Renal pelvis (tissue), 4 donors: ENCODE data around the gene TP53I3. TPM values are rescaled to one million over a fixed set of nuclear protein-coding genes. Genes with fewer than 3 reads are reported as not detected.
"Not testable (repeated sequence)": the region's sequence is repeated elsewhere in the genome, so short reads cannot be mapped to it uniquely, and the experiment has no call there.

Experiments used
- DNase-seq: peaks from one replicate; pipeline ENCODE4 v3.0.0-alpha.2; 2013
- polyA plus RNA-seq, 3 donors: library from polyadenylated mRNA; unstranded; fragments of 120-200 nt; gene quantifications; one replicate each; pipeline ENCODE4 v1.2.1, GENCODE V29; 2013; ENCODE audit not compliant: insufficient read length in 3 of 3

Gene TP53I3
- polyA plus RNA-seq, 3 donors: 45.1 to 56.5 (median 53.5) TPM

DNA sequence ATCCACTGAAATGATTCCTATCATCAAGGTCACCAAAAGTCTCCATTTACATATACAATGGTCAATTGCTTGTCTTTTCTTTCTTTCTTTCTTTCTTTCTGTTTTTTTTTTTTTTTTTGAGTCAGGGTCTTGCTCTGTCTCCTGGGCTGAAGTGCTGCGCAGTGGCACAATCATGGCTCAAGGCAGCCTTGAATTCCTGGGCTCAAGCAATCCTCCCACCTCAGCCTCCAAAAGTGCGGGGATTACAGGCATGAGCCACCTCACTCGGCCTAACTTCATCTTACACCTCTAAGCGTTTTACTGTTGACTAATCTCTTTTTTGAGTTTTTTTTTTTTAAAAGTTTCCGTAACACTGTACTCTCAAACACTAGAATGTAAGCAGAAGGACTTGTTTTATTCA, 9.4 kb downstream of the TP53I3 start:
- no peak for DNase-seq

DNA sequence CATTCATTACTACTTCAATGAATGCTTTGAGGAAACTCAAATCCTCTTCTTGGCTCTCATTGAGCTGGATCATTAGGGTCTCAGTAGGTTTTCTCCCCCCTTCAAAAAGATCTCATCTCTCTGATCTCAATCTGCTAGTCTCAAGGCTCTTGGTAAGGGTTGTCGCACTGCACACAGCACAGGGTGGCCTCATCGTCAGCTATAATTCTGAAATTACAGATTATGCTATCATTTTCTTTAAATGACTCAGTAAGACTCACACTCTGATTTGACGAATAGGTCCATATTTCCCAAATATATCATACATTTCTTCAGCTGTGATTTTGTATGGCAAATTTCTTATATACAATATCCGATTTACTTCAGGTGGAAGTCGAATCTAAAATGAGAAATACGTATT, 10.8 kb downstream of the TP53I3 start:
- DNase-seq: no peak

DNA sequence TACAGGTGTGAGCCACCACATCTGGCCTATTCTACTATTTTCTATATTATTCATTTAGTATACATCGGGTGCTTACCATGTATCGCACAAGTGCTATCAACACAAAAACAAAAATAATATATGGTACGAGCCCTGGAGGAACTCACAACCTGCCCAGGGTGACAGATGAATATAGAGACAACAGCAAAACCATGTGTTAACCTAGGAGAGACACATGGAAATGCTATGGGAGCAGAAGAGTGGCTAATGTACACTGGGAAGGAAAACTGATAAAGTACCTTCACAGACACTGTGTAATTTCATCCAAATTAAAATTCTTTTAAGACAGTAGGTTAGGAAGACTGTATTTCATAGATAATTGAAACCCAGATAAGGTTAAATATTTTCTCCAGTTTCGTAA, 12.4 kb downstream of the TP53I3 start:
- DNase-seq: no peak

DNA sequence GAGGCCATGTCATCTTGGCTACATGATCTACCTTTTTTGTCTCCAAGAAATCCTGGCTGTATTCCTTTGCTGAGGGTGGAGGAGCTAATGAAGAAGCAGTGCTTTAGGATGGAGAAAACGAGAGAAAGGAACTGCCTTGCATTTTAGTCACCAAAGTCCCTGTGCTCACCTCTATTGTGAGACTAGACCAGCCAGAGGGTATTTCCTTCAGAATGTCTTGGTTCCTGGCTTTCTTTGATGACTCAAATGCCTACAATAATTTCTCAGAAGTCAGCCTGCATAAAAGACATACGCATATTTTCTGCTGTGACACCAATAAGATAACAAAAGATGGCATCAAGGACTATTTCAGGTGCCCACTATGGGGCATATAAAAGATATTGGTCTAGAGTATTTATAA, 19.3 kb downstream of the TP53I3 start:
- DNase-seq: no peak

DNA sequence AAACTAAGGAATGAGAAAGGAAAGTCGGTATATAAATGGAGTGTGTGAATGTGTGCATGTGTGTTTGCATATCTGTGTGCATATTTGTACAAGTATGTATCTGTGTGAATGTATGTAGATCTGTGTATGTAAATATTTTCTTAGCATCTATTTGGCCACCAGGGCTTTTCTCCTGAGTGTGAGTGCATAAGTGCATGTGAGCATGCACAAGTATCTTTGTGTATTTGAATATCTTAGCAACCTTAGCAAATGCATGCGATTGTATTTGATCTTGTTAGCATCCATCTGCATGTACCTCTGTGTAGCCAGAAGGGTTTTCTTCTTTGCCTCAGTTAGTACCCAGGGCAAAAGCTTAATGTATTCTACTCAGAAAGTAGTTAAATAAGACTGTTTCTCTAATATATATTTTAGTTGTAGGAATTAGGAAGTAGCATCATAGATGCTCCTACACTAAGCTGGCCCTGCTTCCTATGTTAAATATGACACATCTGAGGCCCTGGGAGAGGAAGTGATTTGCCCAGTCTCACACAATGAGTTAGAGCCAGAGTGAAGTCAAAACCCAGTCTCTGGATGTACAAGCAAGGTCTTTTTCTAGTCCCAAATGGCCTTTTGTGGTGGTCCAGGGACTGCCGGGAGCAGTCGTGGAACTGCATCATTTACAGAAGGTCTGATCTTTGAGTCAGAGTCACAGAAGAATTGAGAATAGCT, 25.9 kb downstream of the TP53I3 start:
- DNase-seq: no peak

DNA sequence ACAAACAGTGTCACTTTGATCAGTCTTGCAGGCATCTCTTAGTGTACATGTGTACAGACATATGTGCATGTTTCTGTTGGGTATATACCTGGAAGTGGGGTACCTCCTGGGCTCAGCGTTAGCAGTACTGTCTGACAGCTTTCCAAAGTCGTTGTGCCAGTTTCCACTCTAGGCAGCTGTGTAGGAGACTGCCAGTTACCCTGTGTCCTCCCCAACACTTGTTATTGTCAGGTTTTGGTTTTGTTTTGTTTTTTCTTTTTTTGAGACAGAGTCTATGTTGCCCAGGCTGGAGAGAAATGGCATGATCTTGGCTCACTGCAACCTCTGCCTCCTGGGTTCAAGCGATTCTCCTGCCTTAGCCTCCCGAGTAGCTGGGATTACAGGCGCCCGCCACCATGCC, 28.9 kb downstream of the TP53I3 start:
- no peak for DNase-seq

DNA sequence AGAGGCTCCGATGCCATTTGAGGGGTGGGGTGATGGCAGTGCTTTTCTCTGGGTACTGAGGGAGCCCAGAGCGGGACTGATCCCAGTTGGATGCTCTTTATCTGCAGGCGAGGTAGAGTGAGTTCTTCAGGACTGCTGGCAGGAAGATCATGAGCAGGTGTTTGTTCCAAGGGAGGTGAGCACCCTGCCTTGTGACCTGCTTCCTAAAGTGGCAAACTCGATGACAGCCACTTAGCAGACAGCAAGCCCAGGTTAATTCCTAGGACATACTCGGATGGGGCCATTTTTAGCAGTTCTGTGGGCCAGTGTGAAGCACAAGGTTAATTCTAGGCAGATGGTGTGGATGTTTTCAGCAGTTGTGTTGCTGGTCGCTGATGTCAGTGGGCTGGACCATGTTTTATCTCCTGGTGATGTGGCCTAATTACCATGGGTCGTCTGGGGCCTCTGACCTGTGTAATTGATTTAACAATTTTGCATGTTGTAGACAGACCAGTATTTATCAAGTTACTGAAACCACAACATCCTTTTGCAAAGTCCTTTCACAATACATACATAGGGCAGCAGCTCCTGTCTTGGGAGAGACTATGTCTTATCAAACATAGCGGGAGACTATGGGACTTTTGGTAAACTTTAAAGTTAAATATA, 30.1 kb downstream of the TP53I3 start:
- no peak for DNase-seq

DNA sequence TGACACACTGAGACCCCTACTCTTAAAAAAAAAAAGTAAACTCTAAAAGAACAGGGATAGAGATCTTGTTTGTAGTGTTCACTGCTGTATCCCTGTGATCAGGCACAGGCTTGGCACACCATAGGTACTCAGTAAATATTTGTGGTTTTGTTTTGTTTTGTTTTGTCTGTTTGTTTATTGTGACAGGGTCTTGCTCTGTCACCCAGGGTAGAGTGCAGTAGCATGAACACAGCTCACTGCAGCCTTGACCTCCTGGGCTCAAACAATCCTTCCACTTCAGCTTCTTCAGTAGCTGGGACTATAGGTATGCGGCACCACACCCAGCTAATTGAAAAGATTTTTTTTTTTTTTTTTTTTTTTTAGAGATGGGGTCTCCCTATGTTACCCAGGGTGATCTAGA, 31.7 kb downstream of the TP53I3 start:
- no peak for DNase-seq

DNA sequence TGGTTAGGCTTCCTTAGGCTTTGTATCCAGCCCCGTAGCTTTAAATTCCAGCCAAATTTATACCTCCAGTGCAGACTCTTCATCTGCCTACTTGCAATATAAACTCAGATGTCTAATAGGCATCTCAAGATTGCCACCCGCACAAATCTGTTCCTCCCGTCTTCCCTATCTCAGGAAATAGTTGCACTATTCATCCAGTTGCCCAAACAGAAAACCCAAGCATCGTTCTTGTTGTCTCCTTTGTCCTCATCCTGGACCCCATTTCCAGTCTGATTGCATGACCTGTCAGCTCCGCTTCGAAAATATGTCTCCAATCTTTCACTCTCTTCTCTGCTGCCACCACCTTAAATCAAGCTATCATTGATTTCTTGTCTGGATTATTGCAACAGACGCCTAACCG, 32.8 kb downstream of the TP53I3 start:
- no peak for DNase-seq

DNA sequence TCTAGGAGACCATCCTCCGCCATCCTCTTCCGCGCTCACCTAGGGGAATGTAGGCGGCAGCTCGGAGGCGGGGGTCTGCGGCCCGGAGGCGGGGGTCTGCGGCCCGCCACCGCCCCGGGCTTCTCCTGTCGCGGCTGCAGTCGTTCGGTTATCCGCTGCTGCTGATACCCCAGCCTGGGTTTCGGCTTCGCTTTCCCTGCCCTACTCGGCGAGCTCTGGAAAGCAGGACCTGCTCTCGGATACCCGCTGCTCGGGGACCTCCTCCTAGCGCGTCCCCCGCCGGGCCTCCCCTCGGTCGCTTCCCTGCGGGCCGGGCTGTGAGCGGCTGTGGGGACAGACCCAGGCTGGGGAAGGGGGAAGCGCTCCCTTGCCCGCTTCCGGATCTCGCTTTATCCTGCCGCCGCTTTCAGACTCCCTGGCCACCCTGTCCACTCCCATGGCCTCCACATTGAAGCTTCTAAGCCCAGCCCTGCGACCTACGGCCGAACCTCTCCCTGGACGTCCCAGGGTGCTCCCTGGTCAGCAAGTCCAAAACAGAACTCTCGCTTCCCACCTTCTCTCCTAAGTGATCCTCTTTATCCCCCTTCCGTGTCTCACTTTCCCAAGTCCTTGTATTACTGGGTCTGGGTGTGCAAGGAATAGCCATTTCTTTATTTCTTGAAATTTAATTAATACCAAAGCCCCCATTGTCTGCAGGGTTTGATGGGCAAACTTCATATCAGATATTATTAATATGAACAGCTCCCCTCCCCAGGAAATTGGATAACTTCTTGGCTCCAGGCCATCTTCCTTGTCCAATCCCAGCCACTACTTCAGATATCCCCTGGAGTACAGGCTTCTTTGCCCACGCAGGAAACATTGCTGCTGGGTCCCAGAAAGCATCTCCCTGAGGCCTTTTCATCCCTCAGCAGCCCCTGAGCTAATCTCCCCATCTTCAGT, 34.3 kb downstream of the TP53I3 start:
- DNase-seq: no peak

DNA sequence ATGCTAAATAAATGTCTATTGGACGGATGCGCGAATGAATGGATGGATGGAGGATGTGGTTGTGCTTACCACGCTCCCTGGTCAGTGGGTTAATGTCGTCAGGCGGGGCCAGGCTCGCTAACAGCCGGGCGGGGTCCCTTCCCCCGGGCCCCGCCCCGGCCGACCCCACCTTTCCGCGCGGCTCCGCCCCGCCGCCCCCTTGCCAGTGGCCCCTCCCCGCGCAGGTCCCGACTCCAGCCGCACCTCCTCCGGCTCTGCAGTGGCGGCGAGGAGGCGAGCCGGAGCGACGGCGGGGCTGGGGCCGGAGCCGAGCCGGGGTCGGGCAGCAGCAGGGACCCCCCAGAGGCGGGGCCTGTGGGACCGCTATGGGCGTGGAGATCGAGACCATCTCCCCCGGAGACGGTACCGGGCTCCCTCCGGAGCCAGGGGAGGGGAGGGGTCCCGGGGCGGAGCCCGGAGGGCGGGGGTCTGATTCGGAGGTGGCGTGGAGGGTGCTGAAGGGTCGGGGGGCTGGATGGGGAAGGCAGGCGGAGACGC, 35.1 kb downstream of the TP53I3 start, which contains the start of gene FKBP1B:
Gene FKBP1B, plus strand, starts transcription at position 257 of the 537 bp plus-strand sequence. Its CDS starts 109 bp downstream, at position 366.
- DNase-seq: peak; percentile 56

DNA sequence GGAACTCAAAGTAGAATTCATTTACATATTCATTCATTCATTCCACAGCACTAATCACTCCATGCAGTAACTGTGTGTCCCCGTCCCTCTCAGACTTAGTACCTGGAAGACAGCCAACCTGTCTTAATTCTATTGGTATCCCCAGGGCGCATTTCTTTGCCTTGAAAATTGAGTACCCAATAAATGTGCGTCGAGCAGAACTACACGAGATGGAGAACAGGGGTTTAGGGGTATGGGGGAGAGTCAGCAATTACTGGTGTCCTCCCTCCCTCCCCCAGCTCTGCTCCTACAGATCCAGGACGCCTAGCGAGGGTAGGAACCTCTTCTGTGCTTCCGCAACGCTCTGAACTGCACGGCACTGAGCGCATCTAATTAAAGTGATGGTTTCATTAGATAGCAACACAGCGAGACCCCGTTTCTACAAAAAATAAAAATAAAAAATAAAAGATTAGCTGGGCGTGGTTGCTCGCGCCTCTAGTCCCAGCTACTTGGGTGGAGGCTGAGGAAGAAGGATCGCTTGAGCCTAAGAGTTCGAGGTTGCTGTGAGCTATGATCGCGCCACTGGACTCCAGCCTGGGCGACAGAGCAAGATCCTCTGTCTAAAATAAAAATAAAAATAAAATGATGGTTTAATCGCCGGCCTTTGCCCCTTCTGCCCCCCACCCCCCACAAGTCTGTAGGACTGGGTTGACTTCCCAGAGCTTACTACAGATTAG, 35.7 kb downstream of the TP53I3 start:
- DNase-seq: no peak

DNA sequence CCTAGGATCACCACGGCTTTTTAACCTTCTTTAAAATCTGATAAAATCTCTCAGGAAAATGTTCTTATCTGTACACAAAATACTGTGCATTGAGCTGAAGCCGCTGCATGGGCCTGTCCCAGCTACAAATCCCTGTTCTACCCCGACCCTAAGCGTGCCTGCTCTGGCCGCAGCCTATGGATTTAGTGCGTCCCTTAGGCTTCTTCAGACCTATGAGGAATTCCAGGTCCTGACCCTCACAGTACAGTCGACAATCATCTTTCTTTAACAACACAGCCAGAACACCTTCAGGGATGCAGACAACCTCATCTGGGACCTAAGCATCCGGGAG, 37.0 kb downstream of the TP53I3 start:
- no peak for DNase-seq

DNA sequence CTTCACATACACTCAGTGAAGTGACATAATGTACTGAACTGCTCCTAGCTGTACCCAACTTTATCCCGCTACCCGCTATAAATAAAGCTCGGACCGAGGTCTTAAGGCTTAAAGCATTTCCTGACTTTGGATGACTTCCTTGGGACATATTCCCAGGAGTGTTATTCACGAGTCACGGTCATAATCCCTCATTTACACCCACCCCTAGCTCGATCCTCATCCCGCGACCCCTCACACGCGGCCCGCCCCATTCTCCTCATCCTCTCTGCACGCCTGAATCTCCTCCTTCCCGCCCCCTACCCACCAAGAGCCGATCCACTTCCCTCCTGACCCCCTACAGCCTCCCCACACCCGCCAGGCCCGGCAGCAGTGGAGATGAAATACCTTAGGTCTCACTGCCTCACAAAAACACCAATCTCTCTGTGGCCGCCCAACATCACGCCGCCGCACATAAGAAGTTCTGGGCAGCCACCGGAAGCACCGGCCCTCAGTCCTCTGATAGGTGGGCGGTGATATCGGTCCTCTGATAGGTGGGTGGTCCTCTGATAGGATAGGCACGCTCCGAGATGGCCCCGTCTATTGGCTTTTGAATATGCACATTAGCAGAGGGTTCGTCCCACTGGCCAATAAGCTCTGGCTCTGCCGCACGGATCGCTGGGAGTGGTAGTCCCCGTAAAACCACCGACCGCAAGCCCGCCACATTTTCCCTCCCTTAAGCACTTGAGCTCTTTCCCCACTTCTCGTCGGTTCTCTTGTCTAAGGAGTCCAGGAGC, 37.5 kb downstream of the TP53I3 start, which contains the start of gene WDCP:
Gene WDCP, minus strand, starts transcription at position 462 of the 773 bp plus-strand sequence. CDS start 7,897 bp downstream, outside the sequence.
- peak; percentile 98 for DNase-seq

DNA sequence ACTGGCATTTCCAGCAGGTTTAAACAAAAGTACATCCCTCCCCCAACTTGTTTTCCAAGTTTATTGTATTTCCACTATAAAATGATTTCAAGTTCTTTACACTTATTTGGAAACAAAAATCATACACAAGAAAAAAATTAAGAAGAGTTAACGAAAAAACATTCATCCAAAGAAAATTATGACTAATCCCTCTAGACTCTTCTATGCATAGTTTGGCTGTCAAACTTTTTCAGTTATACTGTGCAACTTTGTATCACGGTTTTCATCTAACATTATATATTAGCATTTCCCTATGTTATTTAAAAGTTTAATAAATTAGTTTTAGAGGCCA, 38.1 kb downstream of the TP53I3 start:
- DNase-seq: no peak

DNA sequence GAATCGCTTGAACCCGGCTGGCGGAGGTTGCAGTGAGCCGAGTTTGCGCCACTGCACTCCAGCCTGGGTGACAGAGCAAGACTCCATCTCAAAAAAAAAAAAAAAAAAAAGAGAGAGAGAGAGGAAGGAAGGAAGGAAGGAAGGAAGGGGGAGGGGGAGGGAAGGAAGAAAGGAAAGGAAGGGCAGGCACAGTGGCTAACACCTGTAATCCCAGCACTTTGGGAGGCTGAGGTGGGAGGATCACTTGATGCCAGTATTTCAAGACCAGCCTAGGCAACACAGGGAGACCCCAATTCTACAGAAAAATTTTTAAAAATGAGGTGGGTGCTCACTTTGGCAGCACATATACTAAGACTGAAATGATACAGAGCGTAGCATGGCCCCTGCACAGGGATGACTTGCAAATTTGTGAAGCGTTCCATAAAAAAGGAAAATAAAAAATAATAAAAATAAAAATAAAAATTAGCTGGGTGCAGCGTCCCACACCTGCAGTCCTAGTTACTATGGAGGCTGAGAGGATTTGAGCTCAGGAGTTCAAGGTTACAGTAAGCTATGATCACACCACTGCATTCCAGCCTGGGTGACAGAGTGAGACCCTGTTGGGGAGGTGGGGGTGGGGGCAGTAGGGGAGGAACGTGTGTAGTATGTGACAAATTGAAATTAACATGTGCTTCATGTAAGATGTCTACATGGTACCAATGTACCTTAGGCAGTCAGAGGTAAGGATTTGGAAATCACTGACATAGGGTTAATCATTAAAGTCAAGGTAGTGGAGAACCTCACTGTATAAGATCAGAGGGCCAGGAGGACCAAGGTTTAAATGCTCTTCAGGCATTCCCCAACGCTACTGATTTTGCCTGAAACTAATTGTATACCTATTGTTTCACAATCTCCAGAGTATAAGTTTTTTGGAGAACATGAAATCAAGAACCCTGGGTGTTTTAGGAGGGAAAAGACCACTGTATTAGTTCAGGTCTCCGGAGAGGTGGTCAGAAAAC, 38.8 kb downstream of the TP53I3 start:
- DNase-seq: no peak

DNA sequence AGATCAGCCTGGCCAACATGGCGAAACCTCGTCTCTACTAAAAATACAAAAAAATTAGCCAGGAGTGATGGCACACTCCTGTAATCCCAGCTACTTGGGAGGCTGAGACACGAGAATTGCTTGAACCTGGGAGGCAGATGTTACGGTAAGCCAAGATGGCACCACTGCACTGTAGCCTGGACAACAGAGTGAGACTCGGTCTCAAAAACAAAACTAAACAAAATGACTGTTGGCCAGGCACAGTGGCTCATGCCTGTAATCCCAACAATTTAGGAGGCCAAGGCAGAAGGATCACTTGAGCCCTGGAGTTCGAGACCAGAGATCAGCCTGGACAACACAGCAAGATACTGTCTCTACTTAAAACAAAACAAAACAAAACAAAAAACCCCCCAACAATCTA, 41.5 kb downstream of the TP53I3 start:
- not testable (repeated sequence) for DNase-seq

DNA sequence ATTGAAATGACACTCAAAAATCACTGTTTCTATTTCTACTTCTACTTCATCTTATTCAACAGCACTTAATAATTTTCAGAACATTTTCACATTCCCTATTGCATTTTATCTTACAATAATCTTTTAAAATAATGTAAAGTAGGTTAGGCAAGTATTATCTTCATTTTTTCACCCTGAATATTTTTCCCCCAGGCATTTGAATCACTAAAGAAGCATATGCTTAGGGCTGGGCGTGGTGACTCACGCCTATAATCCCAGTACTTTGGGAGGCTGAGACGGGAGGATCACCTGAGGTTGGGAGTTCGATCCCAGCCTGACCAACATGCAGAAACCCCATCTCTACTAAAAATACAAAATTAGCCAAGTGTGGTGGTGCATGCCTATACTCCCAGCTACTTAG, 44.1 kb downstream of the TP53I3 start:
- DNase-seq: no peak

DNA sequence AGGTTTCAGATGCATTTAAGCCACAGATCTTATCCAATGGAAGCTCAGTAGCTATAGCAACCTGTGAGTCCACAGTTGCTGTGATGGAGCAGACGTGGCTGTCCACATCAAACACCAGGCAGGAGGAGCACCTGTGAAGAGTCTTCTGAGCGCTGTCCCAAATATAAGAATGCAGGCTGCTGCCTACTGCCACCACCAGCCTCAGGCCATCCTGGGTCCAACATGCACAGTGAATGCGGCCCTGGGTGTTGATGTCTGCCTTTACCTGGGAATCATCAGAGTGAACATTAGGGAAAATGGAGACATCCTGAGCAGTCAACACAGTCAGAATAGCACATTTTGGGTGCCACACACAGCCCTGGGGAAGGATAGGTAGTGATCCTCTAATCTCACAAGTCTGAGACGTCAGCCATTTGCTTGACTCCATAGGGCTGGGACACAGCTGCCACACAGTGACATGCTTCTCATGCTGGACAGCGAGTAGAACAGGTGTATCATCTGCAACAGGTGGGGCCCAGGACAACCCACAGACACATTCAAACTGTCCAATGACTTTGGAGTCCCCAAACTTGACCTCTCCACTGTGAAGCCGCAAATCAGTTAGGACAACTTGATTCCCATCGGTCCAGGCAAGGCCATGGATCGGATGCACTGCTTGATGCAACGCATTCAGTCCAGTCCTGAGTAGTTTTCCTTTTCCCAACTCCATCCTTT, 45.7 kb downstream of the TP53I3 start:
- no peak for DNase-seq
